Natural killer cell (primary cell): ENCODE data around the gene SERP2. TPM values are rescaled to one million over a fixed set of nuclear protein-coding genes. Genes with fewer than 3 reads are reported as not detected.

Source experiments
- ATAC-seq, 3 donors: fragments of 150-1000 bp in 2 of 3; fragments of 200-7000 bp in 1 of 3; cut with Tn5 transposase; 1 replicate in 1 of 3; 2 replicates in 2 of 3; pipeline ENCODE4 v1.10.0; 2021; ENCODE audit warnings: mild to moderate bottlenecking in 2 of 3, moderate library complexity in 2 of 3
- DNase-seq, 2 donors: peaks; one replicate each; pipeline versions ENCODE4 v3.0.0 to v3.0.0-alpha.2; 2013 to 2021; ENCODE audit warnings: mixed read lengths in 1 of 2
- H3K27ac ChIP-seq: one replicate; pipeline ENCODE4 v1.5.1; 2013; ENCODE audit warnings: mild to moderate bottlenecking, low read length
- H3K27me3 ChIP-seq: one replicate; pipeline ENCODE4 v1.6.1; 2013; ENCODE audit warnings: low read length; ENCODE audit not compliant: control insufficient read depth, insufficient read depth
- H3K36me3 ChIP-seq: one replicate; pipeline ENCODE4 v1.6.1; 2013; ENCODE audit warnings: low read length; ENCODE audit not compliant: control insufficient read depth, insufficient read depth
- H3K4me1 ChIP-seq: one replicate; pipeline ENCODE4 v1.6.1; 2013; ENCODE audit warnings: low read length; ENCODE audit not compliant: control insufficient read depth, insufficient read depth
- H3K4me3 ChIP-seq: one replicate; pipeline ENCODE4 v1.5.1; 2013; ENCODE audit warnings: low read length
- H3K9me3 ChIP-seq: one replicate; pipeline ENCODE4 v1.6.1; 2013; ENCODE audit warnings: low read length; ENCODE audit not compliant: control insufficient read depth, insufficient read depth
- H3K27ac Mint-ChIP-seq, 2 donors: one replicate each; pipeline ENCODE4 v1.8.0; 2022; ENCODE audit warnings: mild to moderate bottlenecking in 2 of 2, mixed read lengths in 2 of 2, moderate library complexity in 1 of 2
- H3K27me3 Mint-ChIP-seq, 2 donors: one replicate each; pipeline ENCODE4 v1.8.0; 2022; ENCODE audit warnings: low read depth in 2 of 2, mixed read lengths in 2 of 2
- H3K36me3 Mint-ChIP-seq: one replicate; pipeline ENCODE4 v1.8.0; 2022; ENCODE audit warnings: mixed read lengths
- H3K4me1 Mint-ChIP-seq, 2 donors: one replicate each; pipeline ENCODE4 v1.8.0; 2022; ENCODE audit warnings: mixed read lengths in 2 of 2
- H3K4me3 Mint-ChIP-seq: one replicate; pipeline ENCODE4 v1.8.0; 2022; ENCODE audit warnings: mild to moderate bottlenecking, moderate library complexity, mixed read lengths
- H3K9me3 Mint-ChIP-seq, 2 donors: one replicate each; pipeline ENCODE4 v1.8.0; 2022; ENCODE audit warnings: mixed read lengths in 2 of 2
- WGBS: methylation state at CpG from one replicate; pipeline ENCODE4 v1.1.7; 2013; ENCODE audit warnings: missing lambda C conversion rate; ENCODE audit not compliant: insufficient coverage; 5-methylcytosine and 5-hydroxymethylcytosine counted together
- intact Hi-C: fragments of 100-400 bp; cut with micrococcal nuclease; formaldehyde crosslinking; loops from one replicate; pipeline ENCODE4 v1.14.2; 2022
- total RNA-seq, 4 donors: library from RNA; stranded (reverse); fragments of 120-200 nt in 1 of 4; gene quantifications; one replicate each; pipeline versions ENCODE4 v1.2.3 to v1.2.4, GENCODE V29; 2013 to 2022
- TF ChIP-seq, protein P1 (sequence below): fragments of 200-600 bp; IDR thresholded peaks from one replicate; pipeline ENCODE4 v1.8.0; 2022; ENCODE audit warnings: antibody characterized with exemption

The SERP2 gene
- total RNA-seq, 3 donors from 2014 or later (not counting 1 experiment from before 2014, with no cell fraction given), result 2.0 to 4.1 (median 3.2) TPM

- H3K4me1 Mint-ChIP-seq, result no peaks in the 10 kb centered on the region
- H3K4me3 Mint-ChIP-seq, result no peak overlapping the region
- Histone ChIP-seq H3K4me1 (no peaks in the 10 kb centered on the region), H3K9me3 (no peaks in the 10 kb centered on the region), H3K36me3 (no peaks in the 10 kb centered on the region), H3K27ac (no peak overlapping the region), H3K27me3 (no peaks in the 10 kb centered on the region), H3K4me3 (no peak overlapping the region)
- intact Hi-C loops, result no loop called here
- WGBS, result 87% methylated on average over 6 of the region's 6 CpGs
- no peak overlapping the region for H3K27ac Mint-ChIP-seq
- ATAC-seq, result no peak
- H3K36me3 Mint-ChIP-seq, result no peaks in the 10 kb centered on the region
- no peaks in the 10 kb centered on the region for H3K9me3 Mint-ChIP-seq
- TF ChIP-seq, protein P1, sequence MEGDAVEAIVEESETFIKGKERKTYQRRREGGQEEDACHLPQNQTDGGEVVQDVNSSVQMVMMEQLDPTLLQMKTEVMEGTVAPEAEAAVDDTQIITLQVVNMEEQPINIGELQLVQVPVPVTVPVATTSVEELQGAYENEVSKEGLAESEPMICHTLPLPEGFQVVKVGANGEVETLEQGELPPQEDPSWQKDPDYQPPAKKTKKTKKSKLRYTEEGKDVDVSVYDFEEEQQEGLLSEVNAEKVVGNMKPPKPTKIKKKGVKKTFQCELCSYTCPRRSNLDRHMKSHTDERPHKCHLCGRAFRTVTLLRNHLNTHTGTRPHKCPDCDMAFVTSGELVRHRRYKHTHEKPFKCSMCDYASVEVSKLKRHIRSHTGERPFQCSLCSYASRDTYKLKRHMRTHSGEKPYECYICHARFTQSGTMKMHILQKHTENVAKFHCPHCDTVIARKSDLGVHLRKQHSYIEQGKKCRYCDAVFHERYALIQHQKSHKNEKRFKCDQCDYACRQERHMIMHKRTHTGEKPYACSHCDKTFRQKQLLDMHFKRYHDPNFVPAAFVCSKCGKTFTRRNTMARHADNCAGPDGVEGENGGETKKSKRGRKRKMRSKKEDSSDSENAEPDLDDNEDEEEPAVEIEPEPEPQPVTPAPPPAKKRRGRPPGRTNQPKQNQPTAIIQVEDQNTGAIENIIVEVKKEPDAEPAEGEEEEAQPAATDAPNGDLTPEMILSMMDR, result no peak
- no peak for DNase-seq
- H3K27me3 Mint-ChIP-seq, result no peaks in the 10 kb centered on the region
Observed at GRCh38 chr13:44385847-44386246, 12.2 kb downstream of the SERP2 start.

- Histone ChIP-seq H3K27me3 (no peaks in the 10 kb centered on the region), H3K4me1 (no peaks in the 10 kb centered on the region), H3K36me3 (no peaks in the 10 kb centered on the region), H3K9me3 (no peaks in the 10 kb centered on the region), H3K4me3 (no peak overlapping the region), H3K27ac (no peak overlapping the region)
- Mint-ChIP-seq H3K27ac (no peak overlapping the region), H3K4me1 (no peaks in the 10 kb centered on the region), H3K9me3 (no peaks in the 10 kb centered on the region), H3K4me3 (no peak overlapping the region), H3K36me3 (no peaks in the 10 kb centered on the region), H3K27me3 (no peaks in the 10 kb centered on the region)
- ATAC-seq (no peak), DNase-seq (no peak)
- TF ChIP-seq, protein P1, result no peak
- 73% methylated on average over 7 of the region's 7 CpGs for WGBS
- intact Hi-C loops, result no loop called here
Observed at GRCh38 chr13:44386913-44387556, 13.4 kb downstream of the SERP2 start.

- H3K36me3 ChIP-seq, result no peaks in the 10 kb centered on the region
- H3K9me3 ChIP-seq, result no peaks in the 10 kb centered on the region
- no peaks in the 10 kb centered on the region for H3K9me3 Mint-ChIP-seq
- no peak overlapping the region for H3K27ac Mint-ChIP-seq
- no peaks in the 10 kb centered on the region for H3K27me3 Mint-ChIP-seq
- 98% methylated on average over 6 of the region's 7 CpGs for WGBS
- no peaks in the 10 kb centered on the region for H3K4me1 Mint-ChIP-seq
- H3K27me3 ChIP-seq, result no peaks in the 10 kb centered on the region
- H3K36me3 Mint-ChIP-seq, result no peaks in the 10 kb centered on the region
- ATAC-seq (no peak), DNase-seq (no peak)
- intact Hi-C loops, result no loop called here
- H3K4me1 ChIP-seq, result no peaks in the 10 kb centered on the region
- H3K4me3 ChIP-seq, result no peak overlapping the region
- TF ChIP-seq, protein P1, result no peak
- no peak overlapping the region for H3K27ac ChIP-seq
- H3K4me3 Mint-ChIP-seq, result no peak overlapping the region
Observed at GRCh38 chr13:44388427-44389059, 14.9 kb downstream of the SERP2 start.
